HepG2 (cell line): ENCODE measurements around the gene ZBTB7B. TPM values are rescaled to one million over a fixed set of nuclear protein-coding genes. Genes with fewer than 3 reads are reported as not detected.

Source experiments
- ATF3 ChIP-seq: sonication (generic); formaldehyde crosslinking; IDR thresholded peaks from 2 replicates; pipeline ENCODE4 v1.4.0; 2020; ENCODE audit warnings: missing genetic modification reagents
- ISX ChIP-seq: sonication (generic); formaldehyde crosslinking; conservative IDR thresholded peaks from 2 replicates; pipeline ENCODE4 v1.5.0; 2020; ENCODE audit warnings: missing genetic modification reagents
- JUNB ChIP-seq: sonication (generic); formaldehyde crosslinking; IDR thresholded peaks from 2 replicates; pipeline ENCODE4 v1.8.0; 2022; ENCODE audit warnings: missing genetic modification reagents, mild to moderate bottlenecking, borderline replicate concordance
- MBD4 ChIP-seq: IDR thresholded peaks from 2 replicates; pipeline ENCODE4 v1.6.1; 2012; ENCODE audit warnings: low read length, inconsistent platforms, borderline replicate concordance
- NR2F1 ChIP-seq, 2 experiments: fragments of 450-650 bp in 1 of 2; formaldehyde crosslinking in 1 of 2; IDR thresholded peaks; 2 replicates each; pipeline versions ENCODE4 v1.5.0 to v1.6.1; 2016 to 2020; ENCODE audit warnings: mild to moderate bottlenecking in 1 of 2, missing compliant biosample characterization in 1 of 2, missing genetic modification reagents in 1 of 2, moderate library complexity in 1 of 2
- PCBP2 ChIP-seq: fragments of 200-400 bp; formaldehyde crosslinking; optimal IDR thresholded peaks from 2 replicates; pipeline ENCODE3; 2018; ENCODE audit warnings: low read length, low read depth; ENCODE audit not compliant: poor library complexity, severe bottlenecking
- RAD21 ChIP-seq: fragments of 450-650 bp; formaldehyde crosslinking; IDR thresholded peaks from 2 replicates; pipeline ENCODE4 v1.5.0; 2020; ENCODE audit warnings: mild to moderate bottlenecking
- RERE ChIP-seq: IDR thresholded peaks from 2 replicates; pipeline ENCODE4 v1.6.1; 2016; ENCODE audit warnings: low read depth, missing genetic modification reagents, missing compliant biosample characterization
- SP5 ChIP-seq: IDR thresholded peaks from 2 replicates; pipeline ENCODE4 v1.6.1; 2016; ENCODE audit warnings: low read depth, borderline replicate concordance
- ZNF136 ChIP-seq: sonication (generic); formaldehyde crosslinking; IDR thresholded peaks from 2 replicates; pipeline ENCODE4 v1.8.1; 2022; ENCODE audit warnings: low read depth, mild to moderate bottlenecking, moderate library complexity, missing genetic modification reagents
- ZNF225 ChIP-seq: sonication (generic); formaldehyde crosslinking; IDR thresholded peaks from 2 replicates; pipeline ENCODE4 v1.4.0; 2020; ENCODE audit warnings: mild to moderate bottlenecking, missing genetic modification reagents
- ZNF292 ChIP-seq: sonication (generic); formaldehyde crosslinking; IDR thresholded peaks from 2 replicates; pipeline ENCODE4 v1.8.1; 2022; ENCODE audit warnings: mild to moderate bottlenecking, low read depth, missing genetic modification reagents, borderline replicate concordance
- ZNF407 ChIP-seq: sonication (generic); formaldehyde crosslinking; IDR thresholded peaks from one replicate; pipeline ENCODE4 v1.5.1; 2020; ENCODE audit warnings: mild to moderate bottlenecking, missing genetic modification reagents; ENCODE audit errors: not compliant biosample characterization
- ZNF883 ChIP-seq: sonication (generic); formaldehyde crosslinking; IDR thresholded peaks from 2 replicates; pipeline ENCODE4 v1.5.1; 2020; ENCODE audit warnings: mild to moderate bottlenecking, missing genetic modification reagents; ENCODE audit errors: not compliant biosample characterization
- polyA plus RNA-seq, 8 experiments: library from polyadenylated mRNA; depleted of rRNA in 3 of 8; stranded (reverse) in 7 of 8; unstranded in 1 of 8; fragments of >200 nt; fragmentation: Illumina TruSeq in 4 of 8; extraction: Trizol in 4 of 8; gene quantifications; 2 replicates each; pipeline versions ENCODE4 v1.2.1 to v1.2.3, GENCODE V29; 2011 to 2016; ENCODE audit warnings: low read depth in 4 of 8, missing spikeins in 1 of 8, mixed read lengths in 1 of 8; ENCODE audit not compliant: insufficient read depth in 1 of 8
- total RNA-seq, 5 experiments: library from RNA; depleted of rRNA; stranded (reverse); fragments of >200 nt; fragmentation: Illumina TruSeq; extraction: Trizol; gene quantifications; 2 replicates each; pipeline ENCODE4 v1.2.3, GENCODE V29; 2016; ENCODE audit warnings: low read depth in 1 of 5

Gene ZBTB7B
- total and polyA plus RNA-seq, 2 of the 13 experiments (the other 11 are each of a cell fraction or from before 2014, with no cell fraction given) = 15.5 to 17.5 TPM

GRCh38 chr1:155044812-155045657, 42.4 kb downstream of the ZBTB7B start (continued):
- peak; percentile 51 for TF ChIP-seq ZNF407 (CRISPR knock-in tag)
- no peak for TF ChIP-seq SP5 (CRISPR knock-in tag)
- no peak for TF ChIP-seq RERE (CRISPR knock-in tag)
- peak; percentile 49 for TF ChIP-seq ZNF883
- peak; percentile 47; the same call in 1 of the 2 replicates for TF ChIP-seq ATF3 (CRISPR knock-in tag)
- TF ChIP-seq PCBP2 = no peak
- no peak for TF ChIP-seq MBD4
- no peak for TF ChIP-seq NR2F1 (CRISPR knock-in tag; IDR thresholded peaks at IDR 0.05)
- no peak for TF ChIP-seq JUNB (CRISPR knock-in tag)
- no peak for TF ChIP-seq ZNF292
- TF ChIP-seq ISX = no peak
- TF ChIP-seq ZNF136 (CRISPR knock-in tag) = no peak
- TF ChIP-seq ZNF225 (CRISPR knock-in tag) = no peak
- TF ChIP-seq RAD21 (CRISPR knock-in tag) = peak; percentile 81
